OCI-LY3 (cell line): ENCODE results near the gene CDA.

Experiments
- H2AFZ ChIP-seq: fragments of 200-600, 300-600 bp; shearing (Covaris generic); 2 replicates; pipeline ENCODE4 v1.6.0; 2014; ENCODE audit warnings: antibody characterized with exemption, low read depth, low read length
- H3K27ac ChIP-seq: fragments of 200-600, 300-600 bp; sonication (generic); 2 replicates; pipeline ENCODE4 v1.5.1; 2014; ENCODE audit warnings: mild to moderate bottlenecking, low read length, moderate library complexity, mixed read lengths
- H3K27me3 ChIP-seq: fragments of 200-600, 300-600 bp; sonication (generic); 2 replicates; pipeline ENCODE4 v1.6.1; 2014; ENCODE audit warnings: low read depth, low read length, mixed read lengths
- H3K36me3 ChIP-seq: fragments of 200-600, 300-600 bp; sonication (generic); replicated peaks from 2 replicates; pipeline ENCODE3; 2014; ENCODE audit warnings: low read depth, low read length, mixed read lengths
- H3K4me1 ChIP-seq: fragments of 300-600, 200-600 bp; sonication (generic); 2 replicates; pipeline ENCODE4 v1.6.1; 2014; ENCODE audit warnings: low read length, mixed read lengths
- H3K4me2 ChIP-seq: fragments of 200-600, 300-600 bp; sonication (generic); 2 replicates; pipeline ENCODE4 v1.6.1; 2014; ENCODE audit warnings: low read length, mixed read lengths
- H3K4me3 ChIP-seq: fragments of 300-600, 200-600 bp; sonication (generic); 2 replicates; pipeline ENCODE4 v1.5.1; 2014; ENCODE audit warnings: antibody characterized with exemption, mild to moderate bottlenecking, low read length, moderate library complexity
- H3K79me2 ChIP-seq: fragments of 300-600, 200-600 bp; shearing (Covaris generic); 2 replicates; pipeline ENCODE4 v1.6.1; 2014; ENCODE audit warnings: mild to moderate bottlenecking, low read length, mixed read lengths
- H3K9ac ChIP-seq: fragments of 300-600, 200-600 bp; shearing (Covaris generic); 2 replicates; pipeline ENCODE4 v1.6.0; 2014; ENCODE audit warnings: mild to moderate bottlenecking, low read length, moderate library complexity
- H3K9me3 ChIP-seq: fragments of 200-600, 300-600 bp; shearing (Covaris generic); 2 replicates; pipeline ENCODE4 v1.6.1; 2014; ENCODE audit warnings: low read length, mixed read lengths; ENCODE audit not compliant: insufficient read depth
- H4K20me1 ChIP-seq: fragments of 200-600, 300-600 bp; sonication (generic); 2 replicates; pipeline ENCODE4 v1.6.1; 2016; ENCODE audit warnings: low read length, mixed read lengths; ENCODE audit not compliant: insufficient read depth
- EZH2phosphoT487 ChIP-seq: fragments of 200-600 bp; shearing (Covaris generic); IDR thresholded peaks from 2 replicates; pipeline ENCODE4 v1.6.1; 2018; ENCODE audit warnings: antibody characterized with exemption, mixed run types, low read depth
- TF ChIP-seq, protein P1 (sequence below): fragments of 200-600, 300-600 bp; sonication (generic); IDR thresholded peaks from 2 replicates; pipeline ENCODE4 v1.5.1; 2014; ENCODE audit warnings: antibody characterized with exemption, low read length, low read depth

CDA gene

DNA sequence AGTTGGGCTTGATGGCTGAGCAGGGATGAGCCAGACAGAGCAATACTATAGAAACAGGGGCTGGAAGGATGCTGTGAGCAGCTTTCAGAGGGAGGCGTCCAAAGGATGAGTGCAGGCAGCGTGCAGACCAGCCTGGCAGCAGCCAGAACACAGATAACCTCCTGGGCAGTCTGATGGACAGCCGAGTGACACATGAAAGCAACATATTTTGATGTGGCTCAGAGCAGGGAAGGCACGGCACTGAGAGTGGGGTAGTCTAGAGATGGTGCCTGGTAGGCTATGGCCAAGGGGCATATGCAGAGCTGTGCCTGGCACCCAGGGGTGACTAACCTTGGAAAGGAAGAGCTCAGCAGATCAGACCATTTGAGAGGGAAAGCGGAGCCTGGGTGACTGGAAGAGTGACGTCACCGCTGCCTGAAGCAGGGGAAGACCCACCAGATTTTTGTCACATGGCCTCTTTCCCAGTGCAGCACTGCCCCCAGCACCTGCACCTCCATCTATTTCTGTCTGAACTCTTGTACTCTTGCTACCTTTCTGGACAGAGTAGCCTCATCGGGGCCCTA, 48.0 kb downstream of the CDA start:
- Histone ChIP-seq H3K4me1 (peaks cover 11% of the 10 kb centered on the region), H3K27me3 (no peaks in the 10 kb centered on the region), H3K4me2 (no peak overlapping the region), H3K27ac (no peak overlapping the region), H3K4me3 (no peak overlapping the region), H3K79me2 (no peaks in the 10 kb centered on the region), H3K9ac (no peak overlapping the region), H3K36me3 (no peaks in the 10 kb centered on the region), H2AFZ (no peak overlapping the region), H3K9me3 (no peaks in the 10 kb centered on the region), H4K20me1 (no peaks in the 10 kb centered on the region)
- no peak for TF ChIP-seq EZH2phosphoT487
- TF ChIP-seq, protein P1, sequence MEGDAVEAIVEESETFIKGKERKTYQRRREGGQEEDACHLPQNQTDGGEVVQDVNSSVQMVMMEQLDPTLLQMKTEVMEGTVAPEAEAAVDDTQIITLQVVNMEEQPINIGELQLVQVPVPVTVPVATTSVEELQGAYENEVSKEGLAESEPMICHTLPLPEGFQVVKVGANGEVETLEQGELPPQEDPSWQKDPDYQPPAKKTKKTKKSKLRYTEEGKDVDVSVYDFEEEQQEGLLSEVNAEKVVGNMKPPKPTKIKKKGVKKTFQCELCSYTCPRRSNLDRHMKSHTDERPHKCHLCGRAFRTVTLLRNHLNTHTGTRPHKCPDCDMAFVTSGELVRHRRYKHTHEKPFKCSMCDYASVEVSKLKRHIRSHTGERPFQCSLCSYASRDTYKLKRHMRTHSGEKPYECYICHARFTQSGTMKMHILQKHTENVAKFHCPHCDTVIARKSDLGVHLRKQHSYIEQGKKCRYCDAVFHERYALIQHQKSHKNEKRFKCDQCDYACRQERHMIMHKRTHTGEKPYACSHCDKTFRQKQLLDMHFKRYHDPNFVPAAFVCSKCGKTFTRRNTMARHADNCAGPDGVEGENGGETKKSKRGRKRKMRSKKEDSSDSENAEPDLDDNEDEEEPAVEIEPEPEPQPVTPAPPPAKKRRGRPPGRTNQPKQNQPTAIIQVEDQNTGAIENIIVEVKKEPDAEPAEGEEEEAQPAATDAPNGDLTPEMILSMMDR, result no peak

DNA sequence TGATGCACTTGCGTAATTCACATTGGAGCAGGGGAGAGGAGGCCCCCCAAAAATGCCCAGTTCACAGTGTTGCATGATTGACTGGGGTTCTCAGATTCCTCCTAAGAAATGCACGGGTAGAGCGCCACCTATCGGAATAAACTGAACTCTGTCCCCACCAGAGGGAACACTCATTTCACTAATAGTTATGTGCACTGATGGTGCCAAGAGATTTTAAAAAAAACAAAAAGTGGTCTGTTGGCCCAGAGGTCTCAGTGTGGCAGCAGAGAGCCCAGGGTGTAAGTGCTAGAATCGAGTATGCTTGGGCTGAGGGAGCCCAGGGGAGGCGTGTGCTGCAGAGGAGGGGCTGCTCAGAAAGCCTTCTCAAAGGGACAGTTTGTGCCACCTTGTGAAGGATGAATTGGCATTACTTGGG, 51.3 kb downstream of the CDA start:
- Histone ChIP-seq H4K20me1 (no peaks in the 10 kb centered on the region), H3K9ac (no peak overlapping the region), H3K9me3 (no peaks in the 10 kb centered on the region), H3K4me2 (no peak overlapping the region), H3K27ac (no peak overlapping the region), H3K27me3 (no peaks in the 10 kb centered on the region), H3K79me2 (no peaks in the 10 kb centered on the region), H3K4me1 (0 out of 2 replicates have a peak, but pooled peaks cover 4% of the 10 kb centered on the region), H3K4me3 (no peak overlapping the region), H3K36me3 (no peaks in the 10 kb centered on the region), H2AFZ (no peak overlapping the region)
- TF ChIP-seq, protein P1, result peak; percentile 70
- no peak for TF ChIP-seq EZH2phosphoT487

DNA sequence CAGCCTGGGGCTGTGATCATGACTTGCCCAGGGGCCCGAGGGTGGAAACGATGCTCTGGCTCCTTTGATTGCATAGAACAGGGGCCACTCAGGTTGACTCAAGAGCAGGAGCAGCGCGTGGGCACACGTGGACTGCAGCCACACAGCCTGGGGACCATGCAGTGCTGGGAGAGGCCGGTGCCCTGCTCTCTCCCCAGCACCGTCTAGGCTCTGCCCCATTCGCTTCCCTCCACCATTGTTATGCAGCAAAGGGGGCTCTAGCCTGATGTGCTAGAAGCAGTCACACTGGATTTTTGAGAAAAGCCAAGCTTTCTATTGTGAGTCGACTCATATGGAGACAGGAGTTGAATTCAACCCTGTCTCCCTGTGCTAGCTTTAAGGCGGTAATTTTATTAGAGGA, 53.1 kb downstream of the CDA start:
- Histone ChIP-seq H3K27me3 (no peaks in the 10 kb centered on the region), H3K4me2 (no peak overlapping the region), H4K20me1 (no peaks in the 10 kb centered on the region), H3K27ac (no peak overlapping the region), H3K9me3 (no peaks in the 10 kb centered on the region), H3K36me3 (no peaks in the 10 kb centered on the region), H3K9ac (no peak overlapping the region), H3K79me2 (no peaks in the 10 kb centered on the region), H3K4me1 (0 out of 2 replicates have a peak, but pooled peaks cover 3% of the 10 kb centered on the region), H2AFZ (no peak overlapping the region), H3K4me3 (no peak overlapping the region)
- no peak for TF ChIP-seq EZH2phosphoT487
- TF ChIP-seq, protein P1, result no peak

DNA sequence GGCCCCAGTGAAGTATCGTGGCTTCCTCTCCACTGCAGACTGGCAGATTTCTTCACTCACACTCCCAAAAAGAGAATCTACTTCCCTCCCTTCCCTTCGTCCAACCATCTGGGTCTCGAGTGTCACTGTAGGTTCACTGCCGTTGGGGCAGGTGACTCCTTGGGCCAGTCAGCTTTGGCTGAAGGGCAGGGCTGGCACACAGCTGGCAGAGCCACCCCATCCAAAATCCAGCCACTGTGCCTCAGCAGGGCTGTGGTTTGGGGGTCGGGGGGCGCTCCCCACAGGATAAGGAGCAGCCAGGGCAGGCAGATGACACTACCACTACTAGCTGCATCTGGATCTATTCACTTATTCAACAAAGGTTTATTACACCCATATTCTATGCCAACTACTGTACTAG, 54.2 kb downstream of the CDA start:
- no peak overlapping the region for H3K4me2 ChIP-seq
- no peaks in the 10 kb centered on the region for H3K79me2 ChIP-seq
- H2AFZ ChIP-seq, result no peak overlapping the region
- TF ChIP-seq, protein P1, result no peak
- no peak for TF ChIP-seq EZH2phosphoT487
- no peaks in the 10 kb centered on the region for H3K9me3 ChIP-seq
- H3K4me1 ChIP-seq, result no peaks in the 10 kb centered on the region
- H3K27me3 ChIP-seq, result no peaks in the 10 kb centered on the region
- no peaks in the 10 kb centered on the region for H3K36me3 ChIP-seq
- H3K9ac ChIP-seq, result no peak overlapping the region
- H3K27ac ChIP-seq, result no peak overlapping the region
- no peaks in the 10 kb centered on the region for H4K20me1 ChIP-seq
- no peak overlapping the region for H3K4me3 ChIP-seq
